ENCODE measurements around the gene ZNRF3. TPM values are rescaled to one million over a fixed set of nuclear protein-coding genes. Genes with fewer than 3 reads are reported as not detected.
A peak's percentile ranks its signal among the peaks of the same experiment; 100 is the strongest.
"Not testable (repeated sequence)": the region's sequence is repeated elsewhere in the genome, so short reads cannot be mapped to it uniquely, and the experiment has no call there.

The ZNRF3 gene
- total RNA-seq, 1 experiment from 2014 or later: 9.7 TPM

DNA sequence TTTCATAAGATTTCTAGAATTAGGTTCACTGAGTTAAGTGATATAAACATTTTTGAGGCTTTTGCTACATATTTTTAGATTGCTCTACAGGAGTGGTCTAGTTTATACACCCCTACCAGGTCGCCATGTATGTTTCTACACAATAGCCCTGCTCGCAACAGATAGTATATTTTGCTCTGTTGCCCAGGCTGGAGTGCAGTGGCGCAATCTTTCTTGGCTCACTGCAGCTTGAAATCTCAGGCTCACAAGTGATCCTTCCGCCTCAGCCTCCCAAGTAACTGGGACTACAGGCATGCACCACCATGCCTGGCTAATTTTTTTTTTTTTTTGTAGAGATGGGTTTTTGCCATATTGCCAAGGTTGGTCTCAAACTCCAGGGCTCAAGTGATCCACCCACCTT, 10.4 kb downstream of the ZNRF3 start:
- no peak overlapping the region for H3K27ac ChIP-seq
- H3K36me3 ChIP-seq: no peaks in the 10 kb centered on the region
- H3K4me1 ChIP-seq: no peaks in the 10 kb centered on the region
- no peaks in the 10 kb centered on the region for H3K27me3 ChIP-seq
- no peak overlapping the region for H3K4me3 ChIP-seq
- H3K9me3 ChIP-seq (replicated peaks): no peaks in the 10 kb centered on the region
- no peak for DNase-seq

DNA sequence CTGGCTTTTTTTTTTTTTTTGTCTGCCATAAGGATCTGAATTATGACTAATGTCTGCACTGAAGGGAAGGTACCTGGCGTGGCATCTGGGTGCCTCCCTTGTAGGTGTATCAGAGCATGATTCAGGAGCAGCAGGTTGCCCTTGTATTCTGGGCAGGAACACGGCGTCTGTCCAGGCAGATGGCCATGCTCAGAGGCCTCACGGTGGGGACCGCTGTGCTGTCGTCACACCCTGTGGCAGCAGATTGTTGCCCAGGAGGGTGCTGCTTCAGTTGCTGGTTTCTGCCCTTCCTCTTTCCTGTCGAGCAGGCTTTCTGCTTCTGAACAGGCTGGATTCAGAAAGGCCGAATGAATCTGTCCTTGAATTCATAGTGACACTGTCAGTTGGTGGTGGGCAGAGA, 11.0 kb downstream of the ZNRF3 start:
- Histone ChIP-seq H3K9me3 (replicated peaks) (no peaks in the 10 kb centered on the region), H3K27me3 (no peaks in the 10 kb centered on the region), H3K27ac (no peak overlapping the region), H3K4me1 (no peaks in the 10 kb centered on the region), H3K36me3 (no peaks in the 10 kb centered on the region), H3K4me3 (no peak overlapping the region)
- DNase-seq: no peak

DNA sequence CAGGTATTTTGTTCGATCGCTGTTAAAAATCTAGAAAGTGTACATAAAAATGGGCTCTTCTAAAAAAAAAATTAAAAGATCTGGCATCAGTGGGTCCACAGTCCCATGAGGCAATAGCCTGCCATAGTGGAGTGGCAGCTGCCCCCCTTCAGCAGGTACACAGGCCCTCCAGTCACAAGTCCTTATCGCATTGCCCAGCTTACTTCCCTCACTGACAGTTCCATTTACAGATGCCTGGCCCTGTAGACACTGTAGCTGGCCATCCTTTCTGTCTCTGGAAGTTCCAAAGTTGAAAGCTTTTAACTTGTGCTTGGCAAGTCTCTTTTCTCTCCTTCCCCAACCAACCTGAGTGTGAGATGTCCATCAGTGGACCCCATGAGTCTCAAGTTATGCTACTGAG, 11.4 kb downstream of the ZNRF3 start:
- Histone ChIP-seq H3K36me3 (no peaks in the 10 kb centered on the region), H3K27me3 (no peaks in the 10 kb centered on the region), H3K9me3 (replicated peaks) (no peaks in the 10 kb centered on the region), H3K4me1 (no peaks in the 10 kb centered on the region), H3K4me3 (no peak overlapping the region), H3K27ac (no peak overlapping the region)
- no peak for DNase-seq

DNA sequence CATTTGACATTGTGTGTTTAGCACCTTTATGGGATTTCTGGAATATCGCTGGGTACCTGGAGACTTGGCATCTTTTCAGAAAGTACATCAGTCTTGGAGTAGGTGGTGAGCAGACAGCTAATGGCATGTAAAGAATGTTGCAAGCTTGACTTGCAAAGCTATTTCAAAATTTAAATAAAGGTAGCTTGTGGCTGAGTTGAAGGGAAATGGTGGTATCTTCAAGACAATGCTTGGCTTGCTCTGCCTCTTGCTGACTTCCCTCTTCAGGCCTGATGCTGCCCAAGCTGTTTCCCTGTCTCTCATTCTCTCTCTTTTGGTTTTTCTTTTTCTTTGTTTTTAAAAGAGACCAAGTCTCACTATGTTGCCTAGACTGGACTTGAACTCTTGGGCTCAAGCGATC, 13.2 kb downstream of the ZNRF3 start:
- Histone ChIP-seq H3K27me3 (no peaks in the 10 kb centered on the region), H3K9me3 (replicated peaks) (no peaks in the 10 kb centered on the region), H3K27ac (no peak overlapping the region), H3K4me3 (no peak overlapping the region), H3K4me1 (no peaks in the 10 kb centered on the region), H3K36me3 (no peaks in the 10 kb centered on the region)
- DNase-seq: no peak

DNA sequence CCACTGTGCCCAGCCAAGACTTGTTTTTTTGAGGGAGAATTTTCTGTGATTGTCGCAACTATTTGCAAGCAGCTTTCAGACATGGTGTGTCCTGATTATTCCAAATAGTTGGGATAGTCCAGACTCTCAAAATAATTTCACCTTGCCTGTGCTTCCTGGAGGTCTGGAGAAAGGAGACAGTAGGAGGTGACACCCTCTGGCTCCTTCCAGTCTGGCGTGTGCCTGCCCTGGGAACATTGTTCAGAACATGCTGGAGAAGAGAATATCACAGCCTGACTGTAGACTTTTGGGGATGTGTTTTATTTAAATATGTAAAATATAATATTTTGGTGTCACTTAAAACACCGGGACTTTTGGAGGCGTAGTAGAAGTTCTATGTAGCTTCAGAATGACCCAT, 14.9 kb downstream of the ZNRF3 start:
- Histone ChIP-seq H3K27ac (no peak overlapping the region), H3K27me3 (no peaks in the 10 kb centered on the region), H3K36me3 (no peaks in the 10 kb centered on the region), H3K4me3 (no peak overlapping the region), H3K4me1 (no peaks in the 10 kb centered on the region), H3K9me3 (replicated peaks) (no peaks in the 10 kb centered on the region)
- DNase-seq: no peak

DNA sequence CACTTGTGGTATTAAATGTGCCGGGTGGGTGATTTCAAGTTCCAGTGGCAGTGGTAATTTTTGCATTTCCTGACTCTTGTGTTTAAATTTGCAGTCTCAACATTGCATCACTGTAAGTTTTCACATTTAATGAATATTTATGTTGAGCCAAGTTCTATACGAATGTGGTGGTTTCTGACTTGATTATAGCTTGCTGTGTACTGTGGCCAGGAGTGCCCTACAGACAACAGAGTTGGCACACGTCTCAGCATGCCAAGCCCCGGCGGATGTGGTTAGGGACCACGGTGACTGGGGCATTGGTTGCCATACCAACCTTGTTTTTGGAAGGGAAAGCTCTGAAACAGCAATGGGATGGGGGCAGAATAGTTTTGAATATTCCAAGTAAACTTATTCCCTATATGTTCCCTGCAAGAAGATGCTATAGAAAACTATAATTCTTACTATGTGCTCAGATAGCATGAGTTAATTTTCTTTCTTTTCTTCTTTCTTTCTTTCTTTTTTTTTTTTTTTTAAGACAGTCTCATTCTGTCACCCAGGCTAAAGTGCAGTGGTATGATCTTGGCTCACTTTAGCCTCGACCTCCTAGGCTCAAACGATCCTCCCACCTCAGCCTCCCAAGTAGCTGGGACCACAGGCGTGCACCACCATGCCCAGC, 16.0 kb downstream of the ZNRF3 start:
- Histone ChIP-seq H3K4me1 (no peaks in the 10 kb centered on the region), H3K27ac (no peak overlapping the region), H3K4me3 (no peak overlapping the region), H3K9me3 (replicated peaks) (no peaks in the 10 kb centered on the region), H3K27me3 (no peaks in the 10 kb centered on the region), H3K36me3 (no peaks in the 10 kb centered on the region)
- no peak for DNase-seq

DNA sequence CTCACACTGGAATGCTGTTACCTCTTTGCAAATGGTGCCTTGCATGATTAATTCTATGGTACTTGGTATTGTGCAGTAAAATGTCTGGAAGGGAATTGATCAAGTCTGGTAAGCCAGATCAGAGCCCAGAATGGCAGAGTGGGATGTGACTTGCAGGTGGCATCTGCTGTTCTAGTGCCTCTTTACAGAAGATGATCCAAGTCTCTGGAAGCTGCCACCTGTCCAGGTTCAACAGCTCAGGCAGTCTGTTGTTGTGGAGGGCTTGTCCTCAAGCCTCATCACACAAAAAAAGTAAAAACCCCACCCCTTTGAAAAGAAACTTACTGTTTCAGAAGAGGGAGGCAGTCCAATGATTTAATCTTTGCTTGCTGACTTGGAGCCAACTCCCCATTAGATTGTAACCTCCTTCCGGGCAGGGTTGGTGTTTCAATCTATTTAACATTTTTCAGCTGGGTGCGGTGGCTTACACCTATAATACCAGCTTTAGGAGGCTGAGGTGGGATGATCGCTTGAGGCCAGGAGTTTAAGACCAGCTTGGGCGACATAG, 17.1 kb downstream of the ZNRF3 start:
- Histone ChIP-seq H3K27me3 (no peaks in the 10 kb centered on the region), H3K36me3 (no peaks in the 10 kb centered on the region), H3K4me3 (no peak overlapping the region), H3K4me1 (no peaks in the 10 kb centered on the region), H3K27ac (no peak overlapping the region), H3K9me3 (replicated peaks) (no peaks in the 10 kb centered on the region)
- no peak for DNase-seq

DNA sequence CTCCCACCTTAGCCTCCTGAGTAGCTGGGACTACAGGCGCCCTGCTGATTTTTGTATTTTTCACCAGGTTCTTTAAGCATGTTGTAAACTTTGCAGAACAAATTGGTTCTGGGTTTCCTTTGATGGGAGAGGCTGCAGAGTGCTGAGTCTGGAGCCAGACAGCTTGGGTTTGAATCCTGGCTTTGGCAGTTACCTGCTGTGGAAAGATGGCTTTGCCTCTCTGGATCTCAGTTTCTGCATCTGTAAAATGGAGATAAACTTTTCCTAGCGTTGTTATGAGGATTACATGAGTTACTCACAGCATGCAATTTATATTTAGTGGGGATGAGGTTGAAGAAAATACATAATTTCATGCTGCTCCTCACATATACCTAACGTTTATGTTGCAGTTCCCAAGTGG, 19.1 kb downstream of the ZNRF3 start:
- DNase-seq: no peak
- Histone ChIP-seq H3K9me3 (replicated peaks) (no peaks in the 10 kb centered on the region), H3K36me3 (no peaks in the 10 kb centered on the region), H3K27me3 (no peaks in the 10 kb centered on the region), H3K4me3 (no peak overlapping the region), H3K27ac (no peak overlapping the region), H3K4me1 (no peaks in the 10 kb centered on the region)

DNA sequence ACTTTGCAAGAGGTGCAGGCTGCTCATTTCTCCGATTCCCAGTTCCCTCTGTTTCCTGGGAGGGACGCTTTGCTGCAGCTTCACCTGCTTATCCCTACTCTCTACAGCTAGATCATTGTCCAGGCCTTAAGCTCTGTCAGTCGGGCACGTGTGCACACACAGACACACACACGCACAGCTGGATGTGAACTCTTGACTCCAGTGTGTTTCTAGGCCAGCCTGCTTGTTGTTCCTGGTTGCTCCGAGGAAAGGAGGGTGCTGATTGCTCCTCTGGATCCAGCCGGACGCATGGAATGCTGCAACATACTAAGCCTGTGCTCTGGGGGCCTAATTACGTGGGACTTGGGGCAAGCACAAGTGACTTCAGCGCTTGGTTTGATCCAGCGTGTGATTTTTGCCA, 19.7 kb downstream of the ZNRF3 start:
- Histone ChIP-seq H3K4me1 (no peaks in the 10 kb centered on the region), H3K36me3 (no peaks in the 10 kb centered on the region), H3K27ac (no peak overlapping the region), H3K4me3 (no peak overlapping the region), H3K9me3 (replicated peaks) (no peaks in the 10 kb centered on the region), H3K27me3 (no peaks in the 10 kb centered on the region)
- DNase-seq: no peak

DNA sequence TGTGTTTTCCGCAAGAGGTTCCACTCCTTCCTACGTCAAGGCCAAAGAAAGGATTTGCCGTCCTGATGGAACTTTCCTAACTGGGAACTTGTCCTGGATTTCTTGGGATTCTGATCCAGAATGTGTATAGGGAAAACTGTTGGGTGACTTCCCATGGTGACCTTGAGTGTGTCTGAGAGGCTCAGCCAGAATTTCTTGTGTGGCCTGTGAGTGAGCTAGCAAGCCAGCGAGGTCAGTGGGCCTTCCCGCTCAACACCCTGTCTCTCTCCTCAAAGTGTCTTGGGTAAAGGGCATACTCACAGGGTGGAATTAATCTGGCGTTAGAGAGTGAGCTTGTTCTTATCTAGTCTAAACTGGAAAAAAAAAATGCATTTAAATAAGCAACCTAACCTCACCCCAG, 20.4 kb downstream of the ZNRF3 start:
- Histone ChIP-seq H3K27me3 (no peaks in the 10 kb centered on the region), H3K9me3 (replicated peaks) (no peaks in the 10 kb centered on the region), H3K36me3 (no peaks in the 10 kb centered on the region), H3K4me3 (no peak overlapping the region), H3K27ac (no peak overlapping the region), H3K4me1 (no peaks in the 10 kb centered on the region)
- no peak for DNase-seq

DNA sequence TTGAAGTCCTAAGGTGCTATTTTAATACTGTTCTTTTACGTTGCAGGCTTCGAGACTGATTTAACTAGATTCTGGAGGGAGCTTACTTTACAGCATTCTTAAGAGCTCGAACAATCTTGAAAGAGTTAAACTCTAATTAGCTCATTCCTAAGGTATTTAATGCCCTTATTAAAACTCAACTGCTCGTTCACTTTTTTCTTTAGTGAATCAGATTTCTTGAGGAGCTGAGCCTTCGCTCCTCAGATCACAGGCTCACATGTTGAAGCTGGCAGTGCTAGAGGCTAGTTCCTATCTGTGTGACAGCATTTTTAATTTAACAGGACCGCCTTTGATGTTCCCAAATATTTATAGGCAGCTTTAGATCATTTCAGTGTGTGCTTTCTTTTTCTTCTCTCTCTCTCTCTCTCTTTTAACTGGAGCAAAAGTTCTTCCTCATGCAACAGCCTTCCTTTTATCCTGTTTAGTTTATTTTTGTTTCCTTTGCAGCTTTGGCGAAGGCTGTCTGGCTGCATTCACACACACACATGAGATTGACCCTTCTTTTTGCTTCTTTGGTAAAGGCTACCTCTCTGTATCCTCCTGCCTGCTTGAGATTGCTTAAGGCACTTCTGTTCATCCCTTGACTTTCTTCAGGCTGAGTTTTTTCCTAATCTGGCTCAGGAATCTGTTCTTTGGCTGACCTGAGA, 21.0 kb downstream of the ZNRF3 start:
- H3K4me1 ChIP-seq: no peaks in the 10 kb centered on the region
- DNase-seq: no peak

DNA sequence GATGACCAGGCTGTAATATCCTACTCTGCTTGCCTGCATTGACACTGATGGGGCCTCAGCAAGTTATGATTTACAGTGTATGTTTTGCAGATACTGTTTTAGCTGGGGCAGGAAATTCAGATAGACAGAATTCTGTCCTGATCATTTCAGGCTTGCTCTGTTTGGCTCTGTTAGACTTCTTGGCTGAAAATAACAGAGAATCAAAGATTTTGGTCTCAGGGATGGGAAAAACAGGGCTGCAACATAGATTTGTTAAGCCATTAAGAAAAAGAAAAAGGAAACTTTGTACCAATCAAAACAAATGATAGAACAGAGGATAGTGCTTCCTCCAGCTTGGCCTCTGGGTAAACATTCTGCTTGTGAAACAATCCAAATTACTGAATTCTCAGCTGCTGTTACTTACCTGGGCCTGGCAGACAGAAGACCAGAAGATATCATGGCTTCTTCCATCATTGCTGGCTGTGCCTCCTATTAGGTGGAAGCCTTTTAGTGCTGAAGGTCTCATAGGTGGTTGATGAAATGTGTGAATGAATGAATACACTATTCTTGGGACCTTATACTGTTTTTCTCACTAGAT, 22.0 kb downstream of the ZNRF3 start:
- no peaks in the 10 kb centered on the region for H3K36me3 ChIP-seq
- no peaks in the 10 kb centered on the region for H3K27me3 ChIP-seq
- H3K4me3 ChIP-seq: no peak overlapping the region
- H3K4me1 ChIP-seq: no peaks in the 10 kb centered on the region
- no peaks in the 10 kb centered on the region for H3K9me3 ChIP-seq (replicated peaks)
- no peak overlapping the region for H3K27ac ChIP-seq
- no peak for DNase-seq

More for the DNA sequence above, 21.0 kb downstream of the ZNRF3 start:
- Histone ChIP-seq H3K36me3 (no peaks in the 10 kb centered on the region), H3K27ac (no peak overlapping the region), H3K4me3 (no peak overlapping the region), H3K9me3 (replicated peaks) (no peaks in the 10 kb centered on the region), H3K27me3 (no peaks in the 10 kb centered on the region)

DNA sequence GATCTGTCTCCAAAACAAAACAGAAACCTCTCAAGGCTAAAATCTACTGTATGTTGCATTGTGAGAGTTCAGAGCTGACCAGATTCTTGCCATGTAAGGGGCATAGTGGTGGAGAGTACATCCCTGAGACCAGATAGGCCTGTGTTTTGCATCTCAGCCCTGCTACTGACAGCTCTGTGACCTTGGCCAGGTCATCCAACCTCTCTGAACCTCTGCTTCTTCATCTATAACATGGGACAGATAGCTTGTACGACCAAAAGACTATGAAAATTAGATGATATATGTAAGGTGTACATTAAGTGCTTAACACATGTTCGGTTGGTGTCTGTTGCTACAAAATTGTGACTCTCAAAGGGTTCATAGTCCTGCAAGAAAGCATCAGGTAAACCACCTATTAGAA, 22.9 kb downstream of the ZNRF3 start:
- Histone ChIP-seq H3K36me3 (no peaks in the 10 kb centered on the region), H3K27ac (no peak overlapping the region), H3K4me3 (no peak overlapping the region), H3K9me3 (replicated peaks) (no peaks in the 10 kb centered on the region), H3K4me1 (peaks cover 1% of the 10 kb centered on the region), H3K27me3 (no peaks in the 10 kb centered on the region)
- DNase-seq: no peak

DNA sequence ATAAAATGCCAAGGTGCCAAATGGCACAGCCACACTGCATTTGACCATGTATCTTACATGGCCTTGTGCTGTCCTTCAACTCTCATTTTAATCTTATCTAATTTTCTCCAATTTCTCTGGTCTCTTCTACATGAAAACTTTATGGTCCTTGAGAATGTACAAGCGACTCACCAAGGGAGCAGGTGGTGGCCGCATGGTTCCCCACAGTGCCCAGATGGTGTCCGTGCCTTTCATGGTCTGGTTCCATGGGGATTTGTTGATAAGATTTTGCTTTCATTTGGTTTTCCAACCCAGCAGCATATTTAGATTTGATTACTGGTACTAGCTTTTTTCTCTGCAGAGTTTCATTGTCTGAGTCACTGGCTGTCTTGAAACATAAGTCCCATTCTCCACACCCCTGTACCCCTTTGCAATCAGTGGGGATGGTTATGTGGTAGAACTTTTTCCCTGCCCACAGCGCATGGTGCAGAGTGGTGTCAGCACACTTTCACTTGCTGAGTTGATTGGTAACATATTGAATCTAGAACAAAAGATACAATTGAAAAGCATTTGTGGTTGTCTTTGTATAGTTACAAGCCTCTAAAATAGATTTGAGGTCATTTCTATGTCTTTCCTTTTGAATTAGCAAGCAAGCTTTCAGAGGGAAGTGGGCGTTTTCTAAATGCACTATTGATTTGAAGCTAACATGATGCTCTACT, 24.1 kb downstream of the ZNRF3 start:
- Histone ChIP-seq H3K36me3 (no peaks in the 10 kb centered on the region), H3K27me3 (no peaks in the 10 kb centered on the region), H3K27ac (no peak overlapping the region), H3K4me1 (peaks cover 12% of the 10 kb centered on the region), H3K9me3 (replicated peaks) (no peaks in the 10 kb centered on the region), H3K4me3 (no peak overlapping the region)
- DNase-seq: peak; percentile 31 to 41

DNA sequence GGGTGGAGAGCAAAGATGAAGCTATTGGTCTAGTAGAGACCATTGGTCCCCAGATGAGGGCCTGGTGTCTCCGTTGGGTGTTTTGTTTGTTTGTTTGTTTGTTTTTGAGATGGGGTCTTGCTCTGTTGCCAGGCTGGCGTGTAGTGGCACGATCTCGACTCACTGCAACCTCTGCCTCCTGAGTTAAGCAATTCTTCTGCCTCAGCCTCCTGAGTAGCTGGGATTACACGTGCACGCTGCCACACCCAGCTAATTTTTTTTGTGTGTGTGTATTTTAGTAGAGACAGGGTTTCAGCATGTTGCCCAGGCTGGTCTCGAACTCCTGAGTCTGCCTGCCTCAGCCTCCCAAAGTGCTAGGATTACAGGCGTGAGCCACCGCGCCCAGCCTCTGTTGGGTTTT, 25.4 kb downstream of the ZNRF3 start:
- H3K9me3 ChIP-seq (replicated peaks); H3K27me3 ChIP-seq; H3K27ac ChIP-seq; DNase-seq; H3K36me3 ChIP-seq; H3K4me3 ChIP-seq: not testable (repeated sequence)
- H3K4me1 ChIP-seq: peaks cover 12% of the 10 kb centered on the region
